Gastrocnemius medialis (tissue), 4 donors: Measurements from ENCODE around the gene TWIST2.

Experiments
- POLR2A ChIP-seq, 2 donors: fragments of 450-650 bp; IDR thresholded peaks; one replicate each; pipeline ENCODE4 v1.6.1; 2017; ENCODE audit warnings: antibody characterized with exemption in 2 of 2, mild to moderate bottlenecking in 2 of 2, moderate library complexity in 2 of 2
- TF ChIP-seq, protein P1 (sequence below), 5 experiments: fragments of 450-650 bp in 3 of 5; fragments of 200-600 bp in 2 of 5; sonication (generic) in 2 of 5; IDR thresholded peaks in 4 of 5; conservative IDR thresholded peaks in 1 of 5; 1 replicate in 4 of 5; 2 replicates in 1 of 5; pipeline ENCODE4 v1.5.1; 2016 to 2019; ENCODE audit warnings: antibody characterized with exemption in 5 of 5, mild to moderate bottlenecking in 3 of 5, moderate library complexity in 3 of 5

DNA sequence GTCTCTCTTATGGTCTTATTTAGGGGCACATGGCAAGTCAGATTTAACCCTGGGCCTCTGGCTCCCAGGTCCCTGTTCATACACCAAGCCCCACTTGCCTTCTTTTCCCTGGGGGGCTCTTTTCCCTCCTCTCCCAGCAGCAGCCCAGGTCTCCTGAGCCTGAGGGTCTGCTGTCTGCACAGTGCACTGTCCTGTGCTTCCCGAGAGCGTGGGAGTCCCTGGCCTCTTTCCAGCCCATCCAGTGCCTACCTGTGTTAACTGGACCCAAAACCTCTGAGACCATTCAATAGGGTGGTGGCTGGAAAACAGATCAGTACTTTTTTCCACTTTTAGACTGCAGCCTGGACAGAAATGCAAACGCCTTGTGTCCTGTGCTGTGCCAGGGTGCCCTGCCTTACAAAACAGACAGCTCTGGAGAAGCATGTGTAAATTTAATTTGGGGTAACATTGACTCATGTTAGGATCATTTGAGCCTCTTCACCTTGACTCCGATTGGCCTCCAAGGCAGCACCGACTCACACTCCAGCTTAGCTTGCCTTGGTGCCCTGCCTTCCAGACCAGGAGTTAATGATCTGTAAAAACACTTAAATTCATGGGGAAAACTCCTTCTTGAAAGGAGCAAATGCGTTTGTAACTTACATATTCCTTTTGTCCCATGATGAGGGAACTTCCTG lies 34.3 kb downstream of the TWIST2 start:
- TF ChIP-seq, protein P1, sequence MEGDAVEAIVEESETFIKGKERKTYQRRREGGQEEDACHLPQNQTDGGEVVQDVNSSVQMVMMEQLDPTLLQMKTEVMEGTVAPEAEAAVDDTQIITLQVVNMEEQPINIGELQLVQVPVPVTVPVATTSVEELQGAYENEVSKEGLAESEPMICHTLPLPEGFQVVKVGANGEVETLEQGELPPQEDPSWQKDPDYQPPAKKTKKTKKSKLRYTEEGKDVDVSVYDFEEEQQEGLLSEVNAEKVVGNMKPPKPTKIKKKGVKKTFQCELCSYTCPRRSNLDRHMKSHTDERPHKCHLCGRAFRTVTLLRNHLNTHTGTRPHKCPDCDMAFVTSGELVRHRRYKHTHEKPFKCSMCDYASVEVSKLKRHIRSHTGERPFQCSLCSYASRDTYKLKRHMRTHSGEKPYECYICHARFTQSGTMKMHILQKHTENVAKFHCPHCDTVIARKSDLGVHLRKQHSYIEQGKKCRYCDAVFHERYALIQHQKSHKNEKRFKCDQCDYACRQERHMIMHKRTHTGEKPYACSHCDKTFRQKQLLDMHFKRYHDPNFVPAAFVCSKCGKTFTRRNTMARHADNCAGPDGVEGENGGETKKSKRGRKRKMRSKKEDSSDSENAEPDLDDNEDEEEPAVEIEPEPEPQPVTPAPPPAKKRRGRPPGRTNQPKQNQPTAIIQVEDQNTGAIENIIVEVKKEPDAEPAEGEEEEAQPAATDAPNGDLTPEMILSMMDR (IDR thresholded peaks at IDR 0.05 in 4 of 5, conservative IDR thresholded peaks at IDR 0.05 in 1 of 5), result no peak
- no peak for TF ChIP-seq POLR2A (IDR thresholded peaks at IDR 0.05)
